HG02884 (cell line): Measurements from ENCODE around the gene MTCH2.
A peak's percentile ranks its signal among the peaks of the same experiment; 100 is the strongest.
"Not testable (repeated sequence)": the region's sequence is repeated elsewhere in the genome, so short reads cannot be mapped to it uniquely, and the experiment has no call there.

Source experiments
- ATAC-seq: cut with Tn5 transposase; IDR thresholded peaks from one replicate; pipeline ENCODE4 v1.9.1; 2021; ENCODE audit warnings: mild to moderate bottlenecking, moderate library complexity; ENCODE audit not compliant: unreplicated experiment

Gene MTCH2

DNA sequence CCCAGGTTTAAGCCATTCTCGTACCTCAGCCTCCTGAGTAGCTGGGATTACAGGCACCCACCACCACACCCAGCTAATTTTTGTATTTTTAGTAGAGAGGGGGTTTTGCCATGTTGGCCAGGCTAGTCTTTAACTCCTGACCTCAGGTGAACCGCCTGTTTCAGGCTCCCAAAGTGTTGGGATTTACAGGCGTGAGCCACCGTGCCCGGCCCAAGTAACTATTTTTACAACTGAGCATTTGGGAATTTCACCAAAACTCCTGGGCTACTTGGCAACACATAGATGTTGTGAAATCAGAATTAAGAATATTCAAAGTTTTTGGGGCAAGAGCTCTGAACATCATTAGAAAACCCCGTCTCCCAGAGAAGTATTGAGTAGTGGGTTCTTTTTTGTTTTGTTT lies 1.9 kb downstream of the MTCH2 start:
- not testable (repeated sequence) for ATAC-seq

DNA sequence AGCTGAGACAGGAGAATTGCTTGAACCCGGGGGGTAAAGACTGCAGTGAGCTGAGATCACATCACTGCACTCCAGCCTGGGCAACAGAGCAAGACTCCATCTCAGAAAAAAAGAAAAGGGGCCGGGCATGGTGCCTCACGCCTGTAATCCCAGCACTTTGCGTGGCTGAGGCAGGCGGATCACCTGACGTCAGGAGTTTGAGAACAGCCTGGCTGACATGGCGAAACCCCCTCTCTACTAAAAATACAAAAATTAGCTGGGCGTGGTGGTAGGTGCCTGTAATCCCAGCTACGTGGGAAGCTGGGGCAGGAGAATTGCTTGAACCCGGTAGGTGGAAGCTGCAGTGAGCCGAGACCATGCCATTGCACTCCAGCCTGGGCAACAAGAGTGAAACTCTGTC lies 6.0 kb downstream of the MTCH2 start:
- ATAC-seq, result not testable (repeated sequence)

DNA sequence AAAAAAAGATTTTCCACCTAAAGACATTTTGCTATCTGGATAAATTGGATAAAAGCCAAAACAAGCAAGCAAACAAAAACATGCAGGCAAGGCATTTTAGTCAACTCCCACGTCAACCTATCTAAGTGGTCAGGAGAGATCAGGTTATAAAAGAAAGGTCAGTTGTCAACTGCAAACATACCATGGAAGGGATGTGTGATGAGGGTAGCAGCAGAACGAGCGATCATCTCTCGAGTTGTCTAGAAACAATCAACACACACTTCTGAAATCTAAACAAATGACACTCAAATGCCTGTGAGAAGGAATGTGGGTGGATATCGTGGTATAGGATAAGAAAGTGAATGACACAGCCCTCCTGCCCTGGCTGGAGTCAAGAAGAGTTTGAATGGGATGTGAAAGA lies 10.9 kb downstream of the MTCH2 start:
- no peak for ATAC-seq

DNA sequence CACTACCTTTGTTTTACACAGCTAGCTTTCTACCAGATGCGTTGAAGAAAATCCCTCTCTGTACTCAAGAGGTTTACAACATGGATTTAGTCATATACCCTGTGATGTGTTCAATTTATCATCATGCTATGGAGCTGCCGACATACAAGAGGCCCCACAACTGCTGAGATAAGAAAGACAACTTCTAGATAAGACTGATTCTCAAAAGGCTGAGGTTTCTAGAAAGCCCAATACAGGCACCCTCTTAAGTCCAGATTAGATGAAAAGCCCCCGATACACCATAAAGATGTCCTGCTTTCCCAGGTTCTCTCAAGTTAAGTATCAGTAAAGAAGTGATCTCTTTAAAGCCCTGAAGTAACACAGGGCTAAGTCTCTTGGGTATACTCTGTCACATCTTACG lies 14.3 kb downstream of the MTCH2 start:
- ATAC-seq, result no peak

DNA sequence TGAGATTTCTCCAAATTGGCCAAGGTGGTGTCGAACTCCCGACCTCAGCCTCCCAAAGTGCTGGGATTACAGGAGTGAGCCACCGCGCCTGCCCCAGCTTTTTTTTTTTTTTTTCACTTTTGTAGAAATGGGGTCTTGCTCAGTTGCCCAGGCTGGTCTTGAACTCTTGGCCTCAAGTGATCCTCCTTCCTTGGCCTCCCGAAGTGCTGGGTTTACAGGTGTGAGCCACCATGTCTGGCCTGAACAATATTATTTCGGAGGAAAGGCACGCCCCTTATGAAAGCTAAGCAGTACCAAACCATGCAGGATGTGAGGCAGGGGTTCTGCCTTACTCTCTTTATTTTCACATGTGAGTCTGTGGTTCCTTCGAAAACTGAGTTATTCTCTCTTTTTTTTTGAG lies 16.1 kb downstream of the MTCH2 start:
- no peak for ATAC-seq

DNA sequence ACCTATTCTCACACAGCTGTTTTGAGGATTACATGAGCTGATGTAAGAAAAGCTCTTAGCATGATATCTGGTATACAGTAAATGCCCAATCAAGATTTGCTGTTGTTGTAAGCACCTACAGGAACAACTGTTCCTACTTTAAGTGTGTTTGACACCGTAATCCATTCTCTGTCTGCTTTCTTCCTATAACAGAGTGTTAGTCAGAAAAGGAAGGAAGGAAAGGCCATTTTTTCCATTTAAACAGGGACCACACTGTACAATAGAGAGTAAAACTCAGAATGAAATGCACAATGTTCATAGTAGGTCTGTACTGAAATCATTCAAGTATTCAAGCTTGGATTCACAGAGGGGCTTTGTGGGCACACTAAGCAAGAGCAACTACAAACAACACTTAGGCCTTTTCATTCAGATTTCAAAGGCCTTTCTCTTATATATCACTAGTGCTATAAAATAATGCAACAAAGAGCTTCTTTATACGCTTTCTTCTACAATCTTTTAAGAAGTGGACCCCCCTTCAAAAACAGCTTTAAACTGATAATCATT lies 21.5 kb downstream of the MTCH2 start:
- no peak for ATAC-seq

DNA sequence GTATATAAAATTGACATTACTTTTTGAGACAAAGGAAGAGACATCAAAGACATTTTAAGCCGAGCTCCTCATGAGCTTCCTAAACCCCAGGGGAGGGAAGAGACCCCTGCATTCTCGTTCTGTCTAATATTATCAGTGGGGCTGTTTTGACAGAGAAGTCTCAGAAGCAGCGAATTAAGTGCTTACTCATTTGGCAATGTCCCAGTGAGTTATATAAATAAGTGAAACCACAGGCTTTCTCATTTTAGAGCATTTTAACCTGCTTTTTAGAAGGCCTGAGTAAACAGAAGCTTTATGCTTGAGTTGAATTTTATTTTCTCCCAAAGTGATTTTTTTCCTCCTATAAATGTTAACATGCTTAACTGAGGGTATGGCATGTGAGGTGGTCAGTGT lies 24.9 kb downstream of the MTCH2 start:
- no peak for ATAC-seq

DNA sequence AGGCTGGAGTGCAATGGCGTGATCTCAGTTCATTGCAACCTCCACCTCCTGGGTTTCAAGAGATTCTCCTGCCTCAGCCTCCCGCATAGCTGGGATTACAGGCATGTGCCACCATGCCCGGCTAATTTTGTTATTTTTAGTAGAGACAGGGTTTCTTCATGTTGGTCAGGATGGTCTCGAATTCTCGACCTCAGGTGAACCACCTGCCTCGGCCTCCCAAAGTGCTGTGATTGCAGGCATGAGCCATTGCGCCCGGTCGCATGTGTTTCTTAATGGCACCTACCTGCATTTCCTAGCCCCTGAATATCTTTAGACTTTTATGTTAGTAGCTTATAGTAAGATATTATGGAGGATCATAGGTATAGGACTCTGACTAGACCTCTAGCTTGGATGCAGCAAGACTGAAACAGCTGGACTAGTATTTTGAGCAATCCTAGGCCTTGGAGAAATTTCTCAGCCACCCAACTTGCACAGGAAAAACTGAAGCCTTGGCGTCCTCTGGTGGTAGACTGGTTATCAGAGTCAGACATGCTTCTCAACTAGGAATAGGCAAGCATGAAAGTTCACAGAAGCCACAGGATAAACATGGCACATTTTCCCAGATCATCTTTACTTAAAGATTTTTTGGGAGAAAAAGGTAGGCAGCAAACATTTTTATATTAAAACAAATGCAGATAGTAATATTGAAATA lies 25.5 kb downstream of the MTCH2 start:
- ATAC-seq, result no peak

DNA sequence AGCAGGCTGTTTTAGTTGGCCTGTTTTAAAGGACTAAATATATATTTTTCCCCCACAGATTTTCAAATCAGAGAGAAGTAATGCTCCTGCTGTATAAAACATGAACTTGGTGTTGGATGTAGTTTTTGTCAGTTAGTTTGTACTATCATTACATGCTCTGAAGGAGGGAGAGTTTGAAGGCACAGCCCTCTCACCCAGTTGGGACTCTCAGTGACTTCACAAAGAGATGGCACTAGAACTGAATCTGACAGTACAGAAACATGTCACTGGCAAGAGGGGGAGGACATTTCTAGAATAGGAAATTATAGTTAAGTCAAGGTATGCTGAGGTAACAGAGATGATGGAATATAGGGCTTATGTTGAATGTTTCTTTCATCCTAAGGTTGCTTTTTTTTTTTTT lies 27.1 kb downstream of the MTCH2 start:
- no peak for ATAC-seq

DNA sequence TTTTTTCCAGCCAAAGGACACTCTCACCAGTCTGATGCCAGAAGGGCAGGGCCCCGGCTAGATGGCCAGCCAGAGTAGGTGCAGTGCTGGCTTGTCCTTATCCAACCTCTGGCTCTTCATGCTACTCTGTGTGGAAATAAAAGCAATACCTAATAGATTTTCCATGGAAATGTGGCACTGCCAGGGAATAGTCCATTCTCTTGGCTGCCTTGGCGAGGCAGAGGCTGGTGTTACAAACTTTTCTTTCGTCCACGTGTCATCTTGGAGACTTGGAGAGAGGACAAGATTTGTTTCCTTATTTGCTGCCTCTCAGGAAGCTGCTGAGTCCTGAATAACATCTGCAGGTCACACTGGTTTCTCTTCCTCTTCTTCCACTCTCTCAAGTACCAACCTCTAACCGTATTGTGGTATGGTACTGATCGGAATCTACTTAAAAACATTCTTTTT lies 31.0 kb downstream of the MTCH2 start:
- peak; percentile 87 for ATAC-seq

DNA sequence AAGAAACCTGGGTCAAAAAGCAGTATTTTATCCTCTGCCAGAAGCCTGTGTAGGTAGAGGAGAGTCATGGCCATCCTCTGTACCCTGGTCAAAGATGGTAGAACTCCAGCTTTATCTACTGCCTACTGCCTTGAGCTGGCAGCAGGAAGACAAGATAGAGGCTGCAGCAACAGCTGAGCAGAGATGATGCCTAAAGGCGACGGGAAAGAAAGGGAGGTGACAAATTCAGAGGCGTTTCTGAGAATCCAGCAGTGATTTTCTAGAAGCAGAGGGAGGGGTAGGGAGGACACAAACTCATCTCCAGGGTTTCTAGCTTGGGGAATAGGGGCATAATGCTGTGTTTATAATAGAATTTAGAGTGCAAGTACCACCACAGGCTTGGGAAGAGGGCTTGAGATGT lies 32.7 kb downstream of the MTCH2 start:
- ATAC-seq, result no peak

DNA sequence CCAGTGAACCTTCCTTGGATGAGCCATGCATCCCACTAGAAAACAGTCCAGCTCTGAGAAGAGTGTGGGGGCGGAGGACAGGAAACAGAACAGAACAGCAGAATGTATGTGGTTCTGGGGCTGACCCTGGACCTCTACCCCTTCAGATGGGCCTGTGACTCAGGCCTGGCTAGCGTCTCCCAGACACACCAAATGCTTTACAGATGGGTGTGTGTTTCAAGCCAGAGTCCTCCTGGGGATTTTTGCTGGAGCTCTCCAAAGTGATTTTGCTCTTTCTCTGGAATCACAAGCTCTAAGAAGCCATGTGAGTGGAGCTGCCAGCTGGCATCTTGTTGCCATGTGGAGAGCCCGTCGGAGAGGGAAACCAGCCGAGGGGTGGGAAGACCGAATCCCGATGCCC lies 35.0 kb downstream of the MTCH2 start:
- no peak for ATAC-seq

DNA sequence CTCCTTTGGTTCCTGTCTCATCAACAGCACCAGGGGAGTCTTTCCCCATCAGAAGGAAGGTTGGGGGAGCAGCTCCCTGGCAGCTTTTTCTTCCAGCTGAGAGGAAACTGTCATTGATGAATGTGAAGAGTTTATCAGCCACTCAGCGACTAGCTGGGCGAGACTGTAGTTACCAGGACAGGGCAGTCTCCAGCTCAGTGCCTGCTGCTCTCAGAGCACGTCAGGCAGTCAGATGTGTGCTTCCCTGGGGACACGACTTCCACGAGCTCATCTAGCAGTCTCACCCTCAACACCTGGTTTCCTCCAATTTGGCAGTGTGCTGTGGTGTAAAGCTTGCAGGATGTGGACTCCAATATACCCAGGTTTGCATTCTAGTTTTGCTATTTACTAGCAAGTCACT lies 35.6 kb downstream of the MTCH2 start:
- ATAC-seq, result no peak

DNA sequence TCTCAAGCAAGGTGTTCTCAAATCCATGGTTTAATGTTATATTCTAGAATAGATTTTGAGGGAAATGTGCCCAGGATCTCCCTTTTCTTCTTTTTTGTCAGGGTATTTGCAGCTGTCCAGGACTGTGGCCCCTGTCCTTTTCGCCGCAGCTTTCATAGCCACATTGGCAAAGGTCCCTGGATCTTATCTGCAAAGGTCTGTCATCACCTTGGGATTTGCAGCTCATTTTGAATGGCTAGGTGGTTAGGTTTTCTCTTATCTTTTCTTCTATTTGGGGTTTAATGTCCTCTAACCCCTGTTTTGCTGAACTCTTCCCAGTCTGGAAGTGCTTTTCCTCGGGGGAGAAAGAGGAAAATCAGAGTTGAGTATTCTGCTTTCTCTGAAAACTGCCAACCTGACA lies 36.4 kb downstream of the MTCH2 start:
- ATAC-seq, result no peak

DNA sequence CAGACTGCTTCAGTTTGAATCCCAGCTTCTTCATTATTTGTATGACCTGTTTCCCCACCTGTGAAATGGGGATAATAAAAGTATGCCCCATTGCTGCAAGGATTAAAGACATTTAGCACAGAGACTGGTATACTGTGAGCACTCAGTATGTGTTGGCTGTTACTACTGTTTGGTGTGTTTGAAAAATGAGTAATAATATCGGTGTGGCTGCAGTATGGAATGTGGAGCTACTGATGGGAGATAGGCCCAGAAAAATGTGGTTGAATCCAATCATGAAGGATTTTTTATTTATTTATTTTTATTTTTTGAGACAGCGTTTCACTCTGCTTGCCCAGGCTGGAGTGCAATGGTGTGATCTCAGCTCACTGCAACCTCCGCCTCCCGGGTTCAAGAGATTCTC lies 39.1 kb downstream of the MTCH2 start:
- ATAC-seq, result no peak

DNA sequence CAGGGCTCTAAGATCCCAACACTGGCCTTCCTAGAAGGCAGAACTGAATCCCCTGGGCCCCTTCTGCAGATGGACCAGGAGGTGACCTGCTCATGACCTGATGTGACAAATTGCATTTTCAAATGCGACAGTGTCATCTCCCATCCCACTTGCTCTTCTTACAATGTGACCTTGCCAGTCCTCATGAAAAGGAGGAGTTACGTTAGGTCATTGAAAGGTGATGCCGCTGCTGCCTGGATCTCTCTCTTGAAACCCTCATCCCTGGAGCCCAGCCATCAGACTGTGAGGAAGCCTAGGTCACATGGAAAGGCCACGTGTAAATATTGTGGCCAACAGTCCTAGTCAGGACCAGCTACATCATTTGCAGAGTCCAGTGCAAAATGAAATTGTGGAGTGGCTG lies 42.5 kb downstream of the MTCH2 start:
- no peak for ATAC-seq

DNA sequence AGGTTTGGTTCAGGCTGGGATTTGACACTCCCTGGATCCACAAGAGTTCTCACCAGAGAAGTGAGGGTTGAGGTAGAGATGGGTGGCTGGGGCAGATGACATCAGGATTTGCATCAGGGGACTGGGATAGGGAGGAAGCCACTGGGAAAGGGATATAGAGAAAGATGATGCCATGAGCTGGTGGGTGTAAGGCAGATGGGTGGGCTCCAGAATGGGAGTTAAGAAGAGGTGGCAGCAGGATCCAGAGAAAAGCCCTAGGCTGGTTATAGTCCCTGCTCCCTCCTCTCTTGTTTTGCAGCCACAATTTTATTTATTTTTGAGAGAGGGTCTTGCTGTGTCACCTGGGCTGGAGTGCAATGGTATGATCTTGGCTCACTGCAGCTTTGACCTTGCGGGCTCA lies 46.4 kb downstream of the MTCH2 start:
- no peak for ATAC-seq

DNA sequence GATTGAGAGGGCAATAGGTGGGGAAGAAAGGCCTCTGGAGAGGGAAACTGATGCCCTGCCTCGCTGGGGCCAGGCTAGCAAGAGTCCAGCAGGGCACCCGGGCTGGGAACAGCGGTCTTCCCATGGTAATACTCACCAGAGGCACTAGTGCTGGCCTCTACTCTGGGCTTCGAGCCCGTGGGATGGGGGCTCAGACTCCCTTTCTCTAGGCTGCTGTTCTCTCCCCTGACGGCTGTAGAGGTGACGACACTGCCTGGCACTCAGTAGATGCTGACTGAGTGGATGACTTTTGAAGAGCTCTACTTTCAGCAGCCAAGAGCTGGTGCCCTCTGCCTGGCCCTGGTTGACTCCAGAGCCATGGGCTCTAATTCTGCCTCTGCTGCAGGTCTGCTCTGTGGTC lies 47.3 kb downstream of the MTCH2 start:
- ATAC-seq, result no peak

DNA sequence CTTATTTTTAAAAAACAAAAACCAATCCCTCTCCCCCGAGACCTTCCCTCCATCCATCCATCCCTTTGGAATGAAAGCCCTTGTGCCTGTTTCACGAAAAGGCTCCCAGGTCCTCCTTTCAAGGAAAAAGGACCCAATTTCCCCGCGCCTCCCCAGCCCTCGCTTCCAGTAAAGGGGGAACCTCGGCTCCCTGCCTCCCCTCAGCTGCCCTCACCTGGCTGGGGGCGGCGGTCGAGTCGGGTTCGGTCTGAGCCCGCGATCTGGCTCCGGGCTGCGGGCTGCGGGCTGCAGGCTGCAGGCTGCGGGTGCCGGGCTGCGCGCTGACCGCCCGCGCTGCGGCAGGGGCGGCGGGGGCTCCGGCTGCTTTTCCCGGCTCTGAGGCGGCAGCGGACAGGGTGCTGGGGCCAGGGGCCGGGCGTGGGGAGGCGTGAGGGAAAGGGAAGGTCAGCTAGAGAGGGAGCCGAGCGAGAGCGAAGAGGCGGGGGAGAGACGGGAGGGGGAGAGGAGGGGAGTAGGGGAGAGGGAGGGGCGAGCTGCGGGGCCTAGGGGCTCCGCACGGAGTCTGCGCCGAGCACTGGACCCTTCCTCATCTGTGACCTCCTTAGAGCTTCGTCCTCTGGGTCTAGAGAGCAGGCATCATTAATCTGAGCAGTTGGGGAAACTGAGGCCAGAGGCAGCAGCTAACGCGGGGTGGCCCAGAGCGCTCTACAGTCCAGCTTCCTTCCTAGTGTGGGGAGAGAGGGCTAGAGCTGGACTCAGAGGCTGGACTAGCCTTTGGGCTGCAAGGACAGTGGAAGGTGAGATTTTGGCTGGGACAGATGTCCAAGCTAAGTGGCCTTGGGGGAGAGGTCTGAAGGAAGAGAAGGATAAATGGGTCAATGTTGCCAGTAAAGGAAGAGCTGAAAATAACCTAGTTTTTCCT lies 48.2 kb downstream of the MTCH2 start, which contains the start of gene C1QTNF4:
Gene C1QTNF4 (minus strand): TSS at position 478 of the 922 bp plus-strand sequence. CDS start 3,601 bp downstream, outside the sequence.
- no peak for ATAC-seq

DNA sequence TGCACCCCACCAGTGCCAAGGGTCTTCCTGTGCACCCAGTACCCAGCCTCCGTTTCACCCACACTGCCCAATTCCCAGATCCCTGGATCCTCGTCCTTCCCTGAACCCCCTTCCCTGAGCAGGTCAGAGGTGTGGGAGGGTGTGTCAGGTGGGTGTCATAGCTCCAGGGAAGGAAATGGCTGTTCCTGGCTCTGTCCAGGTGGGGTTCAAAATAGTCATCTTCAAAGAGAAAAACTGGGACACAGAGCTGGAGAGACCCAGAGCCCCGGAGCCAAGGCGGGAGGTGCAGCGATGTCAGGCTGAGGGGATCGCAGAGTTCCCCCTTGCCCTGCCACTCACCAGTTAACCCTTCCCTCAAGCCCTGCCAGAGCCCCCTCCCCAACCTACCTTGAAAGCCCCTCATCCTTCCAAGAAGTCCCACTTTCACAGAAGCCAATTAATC lies 48.8 kb downstream of the MTCH2 start:
- no peak for ATAC-seq

DNA sequence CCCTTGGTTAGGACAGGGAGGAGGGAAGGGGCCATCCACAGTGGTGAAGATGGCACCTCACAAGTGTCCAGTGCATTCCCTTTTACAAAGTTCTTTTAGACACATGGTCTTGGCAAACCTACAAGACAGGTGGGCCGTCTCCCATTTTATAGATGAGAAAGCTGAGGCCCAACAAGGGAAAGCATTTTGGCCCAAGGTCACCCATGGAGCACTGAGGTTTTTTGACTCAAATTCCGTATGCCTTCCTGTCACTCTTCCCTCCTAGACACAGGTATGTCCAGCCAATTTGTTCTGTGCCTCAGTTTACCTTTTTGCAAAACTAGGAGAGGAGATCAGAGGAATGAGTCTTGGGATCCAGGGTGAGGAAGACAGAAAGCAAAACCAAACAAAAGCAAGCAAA lies 49.4 kb downstream of the MTCH2 start:
- ATAC-seq, result no peak

DNA sequence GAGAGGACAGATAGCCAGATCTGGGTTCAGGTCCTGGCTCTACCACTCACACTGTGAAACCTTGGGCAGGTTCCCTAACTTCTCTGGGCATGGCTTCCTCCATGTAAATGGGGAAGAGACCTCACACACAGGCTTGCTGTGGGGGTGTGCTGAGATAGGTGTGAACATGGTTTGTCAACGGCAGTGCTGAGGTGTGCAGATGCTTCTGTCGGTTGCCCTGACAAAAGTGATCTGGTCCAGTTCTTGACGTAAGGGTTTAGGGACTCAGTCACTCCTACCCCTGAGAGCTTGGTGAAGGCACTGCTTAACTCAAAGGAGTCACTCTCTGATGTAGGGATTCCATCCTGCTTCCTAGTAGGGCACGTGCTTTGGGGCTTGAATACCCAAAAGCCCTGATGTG lies 50.1 kb downstream of the MTCH2 start:
- no peak for ATAC-seq
